Left cardiac atrium (tissue), 2 donors: ENCODE data around the gene PGGT1B. TPM values are rescaled to one million over a fixed set of nuclear protein-coding genes. Genes with fewer than 3 reads are reported as not detected.

Experiments used
- total RNA-seq, 2 donors: library from RNA; stranded (reverse); fragmentation: NEBNext Ultra II Directional; extraction: Animal tissue kit (Norgen Biotek cat#: 25700); gene quantifications; one replicate each; pipeline ENCODE4 v1.2.1, GENCODE V29; 2021
- donor health status: DM: no; HTN: yes; CAD: no; lungs with severe emphysema.
- donor health status: DM: yes; HTN: yes; CAD: no.

Gene PGGT1B
- total RNA-seq, 2 donors from 2014 or later = 23.0 to 32.3 TPM

Other genes starting within 250 kb of the PGGT1B start
- under 1 TPM; 0.71 to 0.80 TPM for gene TRIM36, start 93.0 kb downstream of the PGGT1B start, total RNA-seq
- 1 to 10 TPM; 3.0 to 4.1 TPM for gene CCDC112, start 33.8 kb upstream of the PGGT1B start, total RNA-seq